ENCODE measurements around the gene DSN1. TPM values are rescaled to one million over a fixed set of nuclear protein-coding genes. Genes with fewer than 3 reads are reported as not detected.

Gene DSN1
- total and polyA plus RNA-seq, 10 of the 15 experiments (the other 5 are each of a cell fraction or from before 2014, with no cell fraction given), result 15.3 to 33.1 (median 21.7) TPM

DNA sequence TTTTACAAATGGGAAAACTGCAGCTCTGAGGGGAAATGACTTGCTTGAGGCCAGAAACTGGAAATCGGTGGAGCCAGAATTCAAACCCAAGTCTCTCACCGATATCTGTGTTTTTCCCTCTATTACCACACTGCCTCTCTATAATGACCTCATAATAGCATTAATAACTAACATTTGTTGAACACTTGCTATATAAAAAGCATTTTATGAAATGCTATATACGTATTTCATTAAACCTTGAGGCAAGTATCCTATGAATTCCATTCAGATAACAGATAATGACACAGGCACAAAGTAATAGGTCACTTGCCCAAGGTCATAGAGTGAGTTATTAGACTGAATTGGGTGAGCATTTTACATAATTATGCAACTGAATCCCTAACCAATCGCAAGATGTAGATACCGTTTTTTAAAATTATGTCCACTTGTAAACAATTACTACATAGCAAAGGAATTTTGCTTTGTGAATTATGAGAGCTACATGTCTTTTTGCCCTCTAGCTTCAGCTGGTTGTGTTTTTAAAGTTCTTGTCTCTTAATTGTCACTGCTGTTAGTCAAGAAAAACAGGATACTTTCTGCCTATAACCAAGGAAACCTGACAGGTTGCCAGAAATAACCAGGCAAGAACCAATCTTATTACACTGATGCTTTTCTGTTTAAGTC is 4.7 kb downstream of the DSN1 start:
- intact Hi-C loops (cut with micrococcal nuclease; ENCODE audit: unreplicated experiment), result no loop called here
- CTCF ChIA-PET, result interaction anchor here (1.5 to 4.5 kb wide), 4 partner anchors 12 to 118 kb away, joined by 4 to 16 read pairs (median 8); no protein-coding TSS in a partner anchor
- no peak overlapping the region for H3K4me3 ChIP-seq
- H2AFZ ChIP-seq (ENCODE audit: control insufficient read depth, low read depth, low read length), result no peak overlapping the region
- H3K4me2 ChIP-seq (ENCODE audit: control insufficient read depth, insufficient read depth), result 0 out of 2 replicates have a peak overlapping the region, but pooled peaks have one; percentile 1
- H3K36me3 ChIP-seq (ENCODE audit: control insufficient read depth in 2 of 2, insufficient read depth in 2 of 2, low read length in 1 of 2), result no peaks in the 10 kb centered on the region; a peak in 1 of 4 replicates
- FAIRE-seq, result peak; percentile 41
- ATAC-seq, result no peak
- no peaks in the 10 kb centered on the region for H3K27me3 ChIP-seq (replicated peaks in 1 of 2; ENCODE audit: control insufficient read depth in 2 of 2, insufficient read depth in 2 of 2, low read length in 1 of 2)
- H3K27ac ChIP-seq (ENCODE audit: control insufficient read depth, insufficient read depth), result no peak overlapping the region
- no peaks in the 10 kb centered on the region for H3K9me3 ChIP-seq (replicated peaks; ENCODE audit: control insufficient read depth, insufficient read depth, low read length)
- RAD21 ChIA-PET (ENCODE audit: unreplicated experiment), result interaction anchor here (0.8 to 1.1 kb wide), 3 partner anchors 14 to 66 kb away, joined by 3 read pairs; no protein-coding TSS in a partner anchor
- POLR2A ChIA-PET, result interaction anchor here (0.7 to 0.9 kb wide), 2 partner anchors 23 to 65 kb away, joined by 3 read pairs; partner anchors contain the start of gene NDRG3
- TF ChIP-seq, protein P1, sequence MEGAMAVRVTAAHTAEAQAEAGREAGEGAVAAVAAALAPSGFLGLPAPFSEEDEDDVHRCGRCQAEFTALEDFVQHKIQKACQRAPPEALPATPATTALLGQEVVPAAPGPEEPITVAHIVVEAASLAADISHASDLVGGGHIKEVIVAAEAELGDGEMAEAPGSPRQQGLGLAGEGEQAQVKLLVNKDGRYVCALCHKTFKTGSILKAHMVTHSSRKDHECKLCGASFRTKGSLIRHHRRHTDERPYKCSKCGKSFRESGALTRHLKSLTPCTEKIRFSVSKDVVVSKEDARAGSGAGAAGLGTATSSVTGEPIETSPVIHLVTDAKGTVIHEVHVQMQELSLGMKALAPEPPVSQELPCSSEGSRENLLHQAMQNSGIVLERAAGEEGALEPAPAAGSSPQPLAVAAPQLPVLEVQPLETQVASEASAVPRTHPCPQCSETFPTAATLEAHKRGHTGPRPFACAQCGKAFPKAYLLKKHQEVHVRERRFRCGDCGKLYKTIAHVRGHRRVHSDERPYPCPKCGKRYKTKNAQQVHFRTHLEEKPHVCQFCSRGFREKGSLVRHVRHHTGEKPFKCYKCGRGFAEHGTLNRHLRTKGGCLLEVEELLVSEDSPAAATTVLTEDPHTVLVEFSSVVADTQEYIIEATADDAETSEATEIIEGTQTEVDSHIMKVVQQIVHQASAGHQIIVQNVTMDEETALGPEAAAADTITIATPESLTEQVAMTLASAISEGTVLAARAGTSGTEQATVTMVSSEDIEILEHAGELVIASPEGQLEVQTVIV (IDR thresholded peaks at IDR 0.05; ENCODE audit: borderline replicate concordance, partially characterized antibody), result no peak
- 0 out of 2 replicates have a peak, but pooled peaks have one; percentile 3 for TF ChIP-seq FOXK2 (IDR thresholded peaks at IDR 0.05)
- TF ChIP-seq, protein P2, sequence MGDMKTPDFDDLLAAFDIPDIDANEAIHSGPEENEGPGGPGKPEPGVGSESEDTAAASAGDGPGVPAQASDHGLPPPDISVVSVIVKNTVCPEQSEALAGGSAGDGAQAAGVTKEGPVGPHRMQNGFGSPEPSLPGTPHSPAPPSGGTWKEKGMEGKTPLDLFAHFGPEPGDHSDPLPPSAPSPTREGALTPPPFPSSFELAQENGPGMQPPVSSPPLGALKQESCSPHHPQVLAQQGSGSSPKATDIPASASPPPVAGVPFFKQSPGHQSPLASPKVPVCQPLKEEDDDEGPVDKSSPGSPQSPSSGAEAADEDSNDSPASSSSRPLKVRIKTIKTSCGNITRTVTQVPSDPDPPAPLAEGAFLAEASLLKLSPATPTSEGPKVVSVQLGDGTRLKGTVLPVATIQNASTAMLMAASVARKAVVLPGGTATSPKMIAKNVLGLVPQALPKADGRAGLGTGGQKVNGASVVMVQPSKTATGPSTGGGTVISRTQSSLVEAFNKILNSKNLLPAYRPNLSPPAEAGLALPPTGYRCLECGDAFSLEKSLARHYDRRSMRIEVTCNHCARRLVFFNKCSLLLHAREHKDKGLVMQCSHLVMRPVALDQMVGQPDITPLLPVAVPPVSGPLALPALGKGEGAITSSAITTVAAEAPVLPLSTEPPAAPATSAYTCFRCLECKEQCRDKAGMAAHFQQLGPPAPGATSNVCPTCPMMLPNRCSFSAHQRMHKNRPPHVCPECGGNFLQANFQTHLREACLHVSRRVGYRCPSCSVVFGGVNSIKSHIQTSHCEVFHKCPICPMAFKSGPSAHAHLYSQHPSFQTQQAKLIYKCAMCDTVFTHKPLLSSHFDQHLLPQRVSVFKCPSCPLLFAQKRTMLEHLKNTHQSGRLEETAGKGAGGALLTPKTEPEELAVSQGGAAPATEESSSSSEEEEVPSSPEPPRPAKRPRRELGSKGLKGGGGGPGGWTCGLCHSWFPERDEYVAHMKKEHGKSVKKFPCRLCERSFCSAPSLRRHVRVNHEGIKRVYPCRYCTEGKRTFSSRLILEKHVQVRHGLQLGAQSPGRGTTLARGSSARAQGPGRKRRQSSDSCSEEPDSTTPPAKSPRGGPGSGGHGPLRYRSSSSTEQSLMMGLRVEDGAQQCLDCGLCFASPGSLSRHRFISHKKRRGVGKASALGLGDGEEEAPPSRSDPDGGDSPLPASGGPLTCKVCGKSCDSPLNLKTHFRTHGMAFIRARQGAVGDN (IDR thresholded peaks at IDR 0.05), result no peak
- SMC1A ChIA-PET (ENCODE audit: uncharacterized antibody, unreplicated experiment), result interaction anchor here (1.4 to 3.8 kb wide), 3 partner anchors 11 to 40 kb away, joined by 4 to 26 read pairs (median 4); no protein-coding TSS in a partner anchor
- no peak for DNase-seq (ENCODE audit: low read depth, low spot score)
- H3K4me1 ChIP-seq (ENCODE audit: control insufficient read depth, insufficient read depth, low read length), result peaks cover 16% of the 10 kb centered on the region
- 96% methylated on average over 5 of the region's 5 CpGs for WGBS (ENCODE audit: insufficient coverage, insufficient replicate concordance, low lambda C conversion rate, missing lambda C conversion rate)
- peaks cover 10% of the 10 kb centered on the region for H3K79me2 ChIP-seq (ENCODE audit: control insufficient read depth, insufficient read depth, low read length)
- in situ Hi-C loops (cut with MboI), result no loop called here
- BruUV-seq (replicated peaks), result no TSS peak
- no peaks in the 10 kb centered on the region for H4K20me1 ChIP-seq (ENCODE audit: control insufficient read depth, insufficient read depth)
- no peak overlapping the region for H3K9ac ChIP-seq (ENCODE audit: control insufficient read depth, insufficient read depth, low read length)
